ENCODE data around the gene MRPL37.

Gene MRPL37

GRCh38 chr1:54240741-54241335 lies 40.9 kb downstream of the MRPL37 start:
- DNase-seq (ENCODE audit: low spot score) = no peak

GRCh38 chr1:54241364-54241763 lies 41.4 kb downstream of the MRPL37 start:
- DNase-seq (ENCODE audit: low spot score) = no peak

- no peak for DNase-seq (ENCODE audit: low spot score)
These were observed 43.1 kb downstream of the MRPL37 start for GRCh38 chr1:54243022-54243421.

GRCh38 chr1:54244655-54245054 lies 44.7 kb downstream of the MRPL37 start:
- DNase-seq (ENCODE audit: low spot score) = no peak

- peak; percentile 71 for DNase-seq (ENCODE audit: low spot score)
These were observed 45.5 kb downstream of the MRPL37 start for GRCh38 chr1:54245501-54245900.

GRCh38 chr1:54246116-54246721 lies 46.3 kb downstream of the MRPL37 start:
- no peak for DNase-seq (ENCODE audit: low spot score)

- DNase-seq (ENCODE audit: low spot score) = no peak
These were observed 48.0 kb downstream of the MRPL37 start for GRCh38 chr1:54247863-54248515.

GRCh38 chr1:54248966-54249365 lies 49.0 kb downstream of the MRPL37 start:
- peak; percentile 50 for DNase-seq (ENCODE audit: low spot score)

- no peak for DNase-seq (ENCODE audit: low spot score)
These were observed 50.0 kb downstream of the MRPL37 start for GRCh38 chr1:54249819-54250435.

GRCh38 chr1:54250670-54251069 lies 50.7 kb downstream of the MRPL37 start:
- DNase-seq (ENCODE audit: low spot score) = no peak

GRCh38 chr1:54252371-54252936 lies 52.5 kb downstream of the MRPL37 start:
- DNase-seq (ENCODE audit: low spot score) = no peak

- DNase-seq (ENCODE audit: low spot score) = no peak
These were observed 53.5 kb downstream of the MRPL37 start for GRCh38 chr1:54253480-54253879.

GRCh38 chr1:54254055-54254454 lies 54.1 kb downstream of the MRPL37 start:
- peak; percentile 82 for DNase-seq (ENCODE audit: low spot score)

- no peak for DNase-seq (ENCODE audit: low spot score)
These were observed 55.2 kb downstream of the MRPL37 start for GRCh38 chr1:54255026-54255702.

GRCh38 chr1:54256522-54257345 lies 56.8 kb downstream of the MRPL37 start:
- no peak for DNase-seq (ENCODE audit: low spot score)

GRCh38 chr1:54257346-54257620 lies 57.3 kb downstream of the MRPL37 start:
- no peak for DNase-seq (ENCODE audit: low spot score)

- no peak for DNase-seq (ENCODE audit: low spot score)
These were observed 57.9 kb downstream of the MRPL37 start for GRCh38 chr1:54257876-54258275.

- DNase-seq (ENCODE audit: low spot score) = no peak
These were observed 59.7 kb downstream of the MRPL37 start for GRCh38 chr1:54259546-54260140.

- DNase-seq (ENCODE audit: low spot score) = no peak
These were observed 60.8 kb downstream of the MRPL37 start for GRCh38 chr1:54260810-54261209.

- DNase-seq (ENCODE audit: low spot score) = no peak
These were observed 62.3 kb downstream of the MRPL37 start for GRCh38 chr1:54262244-54262643.

GRCh38 chr1:54263601-54264226 lies 63.7 kb downstream of the MRPL37 start:
- no peak for DNase-seq (ENCODE audit: low spot score)
